Endothelial cell of umbilical vein (primary cell): ENCODE data around the gene SULF2.

Experiments used
- CTCF ChIP-seq, 2 donors: IDR thresholded peaks; 1 replicate in 1 of 2; 2 replicates in 1 of 2; pipeline ENCODE4 v1.5.1; 2011; ENCODE audit warnings: low read length in 2 of 2, mild to moderate bottlenecking in 2 of 2, moderate library complexity in 2 of 2, control low read depth in 1 of 2, inconsistent platforms in 1 of 2, low read depth in 1 of 2; ENCODE audit not compliant: insufficient read depth in 1 of 2; ENCODE audit errors: extremely low read depth in 1 of 2
- EZH2 ChIP-seq: IDR thresholded peaks from 2 replicates; pipeline ENCODE4 v1.6.1; 2012; ENCODE audit warnings: borderline replicate concordance, low read depth, mild to moderate bottlenecking, moderate library complexity, low read length, inconsistent platforms; ENCODE audit not compliant: severe bottlenecking
- POLR2AphosphoS5 ChIP-seq: IDR thresholded peaks from 2 replicates; pipeline ENCODE4 v1.6.1; 2012; ENCODE audit warnings: low read depth, mild to moderate bottlenecking, control low read depth, low read length, moderate library complexity; ENCODE audit not compliant: insufficient read depth

GRCh38 chr20:47776639-47777038 is 8.6 kb downstream of the SULF2 start:
- TF ChIP-seq CTCF (IDR thresholded peaks at IDR 0.05; ENCODE audit: extremely low read depth in 1 of 2, insufficient read depth in 1 of 2, low read depth in 1 of 2, low read length in 2 of 2) = no peak
- TF ChIP-seq POLR2AphosphoS5 = no peak
- TF ChIP-seq EZH2 = no peak
